ENCODE measurements around the gene CASZ1. TPM values are rescaled to one million over a fixed set of nuclear protein-coding genes. Genes with fewer than 3 reads are reported as not detected.

Gene CASZ1
- polyA plus RNA-seq, 1 experiment: 0.06 TPM

DNA sequence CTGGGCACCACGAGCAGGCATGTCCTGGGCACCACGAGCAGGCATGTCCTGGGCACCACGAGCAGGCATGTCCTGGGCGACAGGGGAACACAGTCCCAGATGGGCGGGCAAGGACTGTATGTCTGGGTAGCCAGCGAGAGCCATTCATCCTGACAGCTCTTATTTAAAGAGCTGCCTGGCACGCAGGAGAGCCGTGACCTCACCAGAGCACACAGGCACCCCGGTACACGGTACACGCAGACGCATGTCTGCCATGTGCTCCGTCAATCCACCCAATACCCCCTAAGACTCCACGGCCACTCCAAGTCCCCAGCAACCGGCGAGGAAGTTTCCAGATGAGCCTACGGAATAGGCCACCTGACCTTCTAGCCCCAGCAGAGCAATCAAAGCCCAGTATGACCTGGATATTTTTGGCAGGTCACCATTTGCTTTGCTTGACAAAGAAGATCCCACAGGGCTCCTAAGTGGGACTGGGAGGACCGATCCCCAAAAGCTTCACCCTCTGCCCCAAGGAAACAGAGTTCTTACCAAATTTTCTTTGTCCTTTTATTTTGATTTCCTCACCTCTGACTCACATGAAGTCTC is 51.7 kb downstream of the CASZ1 start:
- TF ChIP-seq, protein P1, sequence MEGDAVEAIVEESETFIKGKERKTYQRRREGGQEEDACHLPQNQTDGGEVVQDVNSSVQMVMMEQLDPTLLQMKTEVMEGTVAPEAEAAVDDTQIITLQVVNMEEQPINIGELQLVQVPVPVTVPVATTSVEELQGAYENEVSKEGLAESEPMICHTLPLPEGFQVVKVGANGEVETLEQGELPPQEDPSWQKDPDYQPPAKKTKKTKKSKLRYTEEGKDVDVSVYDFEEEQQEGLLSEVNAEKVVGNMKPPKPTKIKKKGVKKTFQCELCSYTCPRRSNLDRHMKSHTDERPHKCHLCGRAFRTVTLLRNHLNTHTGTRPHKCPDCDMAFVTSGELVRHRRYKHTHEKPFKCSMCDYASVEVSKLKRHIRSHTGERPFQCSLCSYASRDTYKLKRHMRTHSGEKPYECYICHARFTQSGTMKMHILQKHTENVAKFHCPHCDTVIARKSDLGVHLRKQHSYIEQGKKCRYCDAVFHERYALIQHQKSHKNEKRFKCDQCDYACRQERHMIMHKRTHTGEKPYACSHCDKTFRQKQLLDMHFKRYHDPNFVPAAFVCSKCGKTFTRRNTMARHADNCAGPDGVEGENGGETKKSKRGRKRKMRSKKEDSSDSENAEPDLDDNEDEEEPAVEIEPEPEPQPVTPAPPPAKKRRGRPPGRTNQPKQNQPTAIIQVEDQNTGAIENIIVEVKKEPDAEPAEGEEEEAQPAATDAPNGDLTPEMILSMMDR (IDR thresholded peaks at IDR 0.05; ENCODE audit: low read depth, low read length): no peak
- Histone ChIP-seq H3K27me3 (ENCODE audit: control insufficient read depth, insufficient read depth, low read length) (peaks cover 39% of the 10 kb centered on the region), H3K4me3 (ENCODE audit: low read depth, low read length) (no peak overlapping the region), H3K27ac (ENCODE audit: low read depth, low read length) (no peak overlapping the region), H3K9me3 (ENCODE audit: control insufficient read depth, insufficient read depth, low read length) (no peaks in the 10 kb centered on the region; the same call in 1 of the 2 replicates)
- ChIA-PET POLR2A (no interaction called here), CTCF (no interaction called here)
- no peak for DNase-seq (ENCODE audit: low read depth, low spot score)

DNA sequence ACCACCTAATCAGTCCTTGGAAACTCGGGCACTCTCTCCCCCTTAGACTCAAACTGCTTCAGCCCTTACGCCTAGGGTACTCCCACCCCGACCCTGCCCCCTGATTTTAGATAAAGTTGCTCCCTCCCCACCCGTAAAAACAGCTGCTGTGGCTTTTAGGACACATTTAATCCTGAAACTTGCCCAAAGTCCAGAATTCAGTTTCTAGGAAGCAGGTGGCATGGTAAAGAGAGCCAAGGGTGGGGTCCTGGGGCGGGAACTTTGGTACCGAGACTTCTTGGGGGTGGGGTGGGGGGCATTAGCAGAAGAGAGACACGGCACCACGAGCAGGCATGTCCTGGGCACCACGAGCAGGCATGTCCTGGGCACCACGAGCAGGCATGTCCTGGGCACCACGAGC is 52.4 kb downstream of the CASZ1 start:
- POLR2A ChIA-PET: no interaction called here

DNA sequence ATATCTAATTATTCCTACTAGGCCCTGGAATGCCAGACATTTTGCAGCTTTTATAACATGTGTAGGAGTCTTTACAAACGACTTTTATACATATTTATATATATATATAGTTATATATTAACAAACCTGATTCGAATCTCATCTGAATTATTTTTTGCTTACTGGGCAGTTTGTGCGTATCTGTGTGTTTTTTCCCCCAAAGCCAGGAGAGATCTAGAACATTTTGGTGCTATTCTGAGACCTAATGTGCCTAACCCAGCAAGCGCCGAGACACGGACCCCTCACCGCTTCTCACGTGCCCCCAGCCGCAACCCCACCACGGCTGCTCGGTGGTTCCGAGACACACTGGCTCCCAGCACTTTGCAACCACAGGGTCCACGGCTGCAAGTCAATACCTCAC is 54.8 kb downstream of the CASZ1 start:
- H3K27ac ChIP-seq (ENCODE audit: low read depth, low read length): no peak overlapping the region
- CTCF ChIA-PET: interaction anchor here (1.4 kb wide), 1 partner anchor 228 kb away, joined by 3 read pairs; no protein-coding TSS in a partner anchor
- no peak for DNase-seq (ENCODE audit: low read depth, low spot score)
- H3K9me3 ChIP-seq (ENCODE audit: control insufficient read depth, insufficient read depth, low read length): no peaks in the 10 kb centered on the region; the same call in 1 of the 2 replicates
- H3K4me3 ChIP-seq (ENCODE audit: low read depth, low read length): no peak overlapping the region
- TF ChIP-seq, protein P1 (IDR thresholded peaks at IDR 0.05; ENCODE audit: low read depth, low read length): no peak
- H3K27me3 ChIP-seq (ENCODE audit: control insufficient read depth, insufficient read depth, low read length): peaks cover 43% of the 10 kb centered on the region
- POLR2A ChIA-PET: no interaction called here

More for the DNA sequence above, 52.4 kb downstream of the CASZ1 start:
- DNase-seq (ENCODE audit: low read depth, low spot score): no peak
- Histone ChIP-seq H3K27ac (ENCODE audit: low read depth, low read length) (no peak overlapping the region), H3K9me3 (ENCODE audit: control insufficient read depth, insufficient read depth, low read length) (no peaks in the 10 kb centered on the region; the same call in 1 of the 2 replicates), H3K4me3 (ENCODE audit: low read depth, low read length) (no peak overlapping the region), H3K27me3 (ENCODE audit: control insufficient read depth, insufficient read depth, low read length) (peaks cover 41% of the 10 kb centered on the region)
- CTCF ChIA-PET: interaction anchor here (0.6 kb wide), 1 partner anchor 250 kb away, joined by 4 read pairs; no protein-coding TSS in a partner anchor
- TF ChIP-seq, protein P1 (IDR thresholded peaks at IDR 0.05; ENCODE audit: low read depth, low read length): no peak

DNA sequence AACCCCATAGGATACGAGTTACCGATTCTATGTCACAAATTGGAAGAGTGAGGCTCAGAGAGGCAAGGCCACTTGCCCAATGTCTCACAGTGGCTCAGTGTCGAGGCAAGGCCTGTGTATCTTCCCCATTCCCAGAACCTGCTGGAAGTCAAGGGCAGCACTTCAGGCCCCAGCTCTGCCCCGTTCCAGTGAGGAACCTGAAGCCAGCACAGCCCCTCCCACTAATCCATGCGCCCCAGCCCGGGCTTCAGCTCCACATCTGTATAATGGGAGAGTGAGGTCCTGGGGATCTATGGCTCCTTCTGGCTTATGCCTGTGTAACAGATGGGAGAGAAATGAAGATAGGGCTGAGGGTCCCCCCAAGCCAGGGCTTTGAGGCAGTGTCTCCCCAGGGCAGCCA is 56.3 kb downstream of the CASZ1 start:
- ChIA-PET POLR2A (no interaction called here), CTCF (interaction anchor here (1.4 kb wide), 1 partner anchor 246 kb away, joined by 3 read pairs; no protein-coding TSS in a partner anchor)
- H3K4me3 ChIP-seq (ENCODE audit: low read depth, low read length): no peak overlapping the region
- TF ChIP-seq, protein P1 (IDR thresholded peaks at IDR 0.05; ENCODE audit: low read depth, low read length): no peak
- no peaks in the 10 kb centered on the region; the same call in 1 of the 2 replicates for H3K9me3 ChIP-seq (ENCODE audit: control insufficient read depth, insufficient read depth, low read length)
- peaks cover 42% of the 10 kb centered on the region for H3K27me3 ChIP-seq (ENCODE audit: control insufficient read depth, insufficient read depth, low read length)
- no peak for DNase-seq (ENCODE audit: low read depth, low spot score)
- H3K27ac ChIP-seq (ENCODE audit: low read depth, low read length): no peak overlapping the region

DNA sequence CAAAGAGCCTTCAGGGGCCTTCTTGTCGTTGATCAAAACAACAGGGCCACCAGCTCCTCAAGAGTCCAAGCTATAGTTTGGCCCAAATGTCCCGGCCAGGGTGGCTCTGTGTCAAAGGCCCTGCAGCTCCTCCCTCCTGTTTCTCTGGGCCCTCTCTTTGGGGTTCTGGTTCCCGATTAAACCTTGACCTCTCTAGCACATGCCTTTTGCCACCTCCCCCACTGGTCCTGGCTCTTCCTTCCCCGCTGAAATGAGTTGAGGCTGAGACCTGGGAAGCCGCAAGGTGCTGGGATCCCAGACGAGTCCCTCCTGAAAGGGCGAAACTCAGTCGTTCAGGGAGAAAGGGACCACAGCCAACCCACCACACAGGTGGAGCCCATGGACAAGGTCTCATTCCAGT is 56.9 kb downstream of the CASZ1 start:
- POLR2A ChIA-PET: no interaction called here
- DNase-seq (ENCODE audit: low read depth, low spot score): no peak
- H3K9me3 ChIP-seq (ENCODE audit: control insufficient read depth, insufficient read depth, low read length): no peaks in the 10 kb centered on the region; the same call in 1 of the 2 replicates
- TF ChIP-seq, protein P1 (IDR thresholded peaks at IDR 0.05; ENCODE audit: low read depth, low read length): no peak
- no peak overlapping the region for H3K27ac ChIP-seq (ENCODE audit: low read depth, low read length)
- CTCF ChIA-PET: interaction anchor here (1.4 kb wide), 1 partner anchor 245 kb away, joined by 3 read pairs; no protein-coding TSS in a partner anchor
- H3K27me3 ChIP-seq (ENCODE audit: control insufficient read depth, insufficient read depth, low read length): peaks cover 40% of the 10 kb centered on the region
- H3K4me3 ChIP-seq (ENCODE audit: low read depth, low read length): no peak overlapping the region
